GM12801 (cell line): ENCODE measurements around the gene AMBRA1.

Experiments used
- CTCF ChIP-seq: IDR thresholded peaks from one replicate; pipeline ENCODE4 v1.5.1; 2011; ENCODE audit warnings: control low read depth; ENCODE audit not compliant: insufficient read length; ENCODE audit errors: extremely low read depth

AMBRA1 gene

GRCh38 chr11:46383974-46384701 is 209.7 kb downstream of the AMBRA1 start:
- TF ChIP-seq CTCF = no peak

- TF ChIP-seq CTCF = no peak
Measured at GRCh38 chr11:46383404-46383758, 210.4 kb downstream of the AMBRA1 start.

GRCh38 chr11:46382646-46383403 is 211.0 kb downstream of the AMBRA1 start:
- no peak for TF ChIP-seq CTCF

GRCh38 chr11:46381819-46382645 is 211.8 kb downstream of the AMBRA1 start:
- TF ChIP-seq CTCF = no peak

GRCh38 chr11:46381048-46381818 is 212.6 kb downstream of the AMBRA1 start, which contains the start of gene MDK:
TSS of gene MDK (plus strand) at chr11:46381669. CDS start at chr11:46382058, 389 bp downstream.
- TF ChIP-seq CTCF = no peak

- TF ChIP-seq CTCF = no peak
Measured at GRCh38 chr11:46380340-46381047, 213.3 kb downstream of the AMBRA1 start.
